CD4-positive, alpha-beta T cell treated with Interferon alpha-2 for 1 hour (primary cell): ENCODE measurements around the gene OBP2A.
"Not testable (repeated sequence)": the region's sequence is repeated elsewhere in the genome, so short reads cannot be mapped to it uniquely, and the experiment has no call there.

ENCODE experiments used
- DNase-seq, 2 donors: peaks; one replicate each; pipeline ENCODE4 v3.0.0-alpha.2; 2020 to 2022

OBP2A gene

DNA sequence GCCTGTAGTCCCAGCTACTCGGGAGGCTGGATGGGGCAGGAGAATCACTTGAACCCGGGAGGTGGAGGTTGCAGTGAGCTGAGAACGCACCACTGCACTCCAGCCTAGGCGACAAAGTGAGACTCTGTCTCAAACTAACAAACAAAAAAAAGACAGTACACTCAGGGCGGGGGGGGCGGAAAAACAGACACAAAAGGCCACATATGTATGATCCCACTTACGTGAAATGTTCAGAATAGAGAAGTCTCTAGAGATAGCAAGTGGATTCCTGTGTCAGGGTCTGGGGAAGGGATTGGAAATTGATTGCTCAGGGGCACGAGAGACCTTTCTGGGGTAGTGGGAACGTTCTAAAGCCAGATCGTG, 33.7 kb upstream of the OBP2A start:
- no peak for DNase-seq

DNA sequence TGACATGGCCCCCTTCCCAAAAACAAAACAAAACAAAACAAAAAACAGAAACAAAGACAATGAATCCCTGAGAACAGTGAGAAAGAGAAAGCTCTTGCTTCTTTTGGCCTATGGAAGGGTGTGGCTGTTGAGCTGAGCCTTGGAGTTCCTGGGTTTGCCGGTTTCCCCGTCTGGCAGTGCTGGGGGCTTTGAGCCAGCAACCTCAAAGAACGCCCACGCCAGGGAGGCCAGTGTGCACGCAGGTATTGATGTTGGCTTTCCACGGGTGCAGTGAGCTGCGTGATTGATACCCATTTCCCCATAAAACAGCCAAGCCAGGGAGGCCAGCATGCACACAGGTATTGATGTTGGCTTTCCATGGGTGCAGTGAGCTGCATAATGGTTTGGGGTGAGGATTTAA, 33.0 kb upstream of the OBP2A start:
- DNase-seq, result no peak

DNA sequence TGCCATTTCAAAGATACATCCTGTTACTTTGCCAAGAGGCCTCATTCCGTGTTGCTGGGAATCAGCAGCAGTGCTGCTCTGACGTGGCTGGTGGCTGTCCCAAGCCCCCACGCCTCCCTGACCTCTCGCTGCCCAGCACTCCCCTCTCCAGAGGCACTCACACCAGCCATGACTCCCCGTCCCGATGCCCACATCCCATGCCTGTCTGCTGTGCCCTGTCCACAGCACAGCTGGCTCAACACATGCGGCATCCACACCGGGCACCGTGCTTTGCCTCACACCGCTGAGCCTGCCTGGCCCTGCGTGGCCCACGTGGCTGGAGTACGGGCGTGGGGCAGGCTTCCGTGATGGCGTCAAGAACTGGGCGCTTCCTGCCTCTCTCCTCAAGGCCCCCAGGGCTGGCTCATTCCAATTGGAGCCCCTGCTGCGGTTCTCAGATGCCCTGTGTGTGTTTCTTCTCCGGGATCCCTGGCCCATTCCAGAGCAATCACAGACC, 32.5 kb upstream of the OBP2A start:
- DNase-seq, result no peak

DNA sequence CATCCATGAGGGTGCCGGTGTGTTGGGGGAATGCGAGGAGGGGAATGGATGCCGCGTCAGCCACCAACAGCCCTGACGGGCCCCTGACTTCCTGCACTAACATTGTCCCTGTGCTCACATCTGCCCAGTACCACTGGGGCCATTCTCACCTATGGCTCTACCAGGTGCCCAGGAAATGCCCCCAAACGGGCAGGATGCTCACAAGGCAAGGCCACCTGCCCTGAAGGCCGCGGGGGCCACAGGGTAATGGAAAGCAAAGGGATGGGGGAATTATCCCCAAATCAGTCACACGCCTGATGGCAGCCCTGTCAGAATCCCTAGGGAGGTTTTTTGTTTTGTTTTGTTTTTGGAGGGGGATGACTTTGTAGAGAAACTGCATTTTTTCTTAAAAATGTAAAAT, 32.0 kb upstream of the OBP2A start:
- DNase-seq, result not testable (repeated sequence)

DNA sequence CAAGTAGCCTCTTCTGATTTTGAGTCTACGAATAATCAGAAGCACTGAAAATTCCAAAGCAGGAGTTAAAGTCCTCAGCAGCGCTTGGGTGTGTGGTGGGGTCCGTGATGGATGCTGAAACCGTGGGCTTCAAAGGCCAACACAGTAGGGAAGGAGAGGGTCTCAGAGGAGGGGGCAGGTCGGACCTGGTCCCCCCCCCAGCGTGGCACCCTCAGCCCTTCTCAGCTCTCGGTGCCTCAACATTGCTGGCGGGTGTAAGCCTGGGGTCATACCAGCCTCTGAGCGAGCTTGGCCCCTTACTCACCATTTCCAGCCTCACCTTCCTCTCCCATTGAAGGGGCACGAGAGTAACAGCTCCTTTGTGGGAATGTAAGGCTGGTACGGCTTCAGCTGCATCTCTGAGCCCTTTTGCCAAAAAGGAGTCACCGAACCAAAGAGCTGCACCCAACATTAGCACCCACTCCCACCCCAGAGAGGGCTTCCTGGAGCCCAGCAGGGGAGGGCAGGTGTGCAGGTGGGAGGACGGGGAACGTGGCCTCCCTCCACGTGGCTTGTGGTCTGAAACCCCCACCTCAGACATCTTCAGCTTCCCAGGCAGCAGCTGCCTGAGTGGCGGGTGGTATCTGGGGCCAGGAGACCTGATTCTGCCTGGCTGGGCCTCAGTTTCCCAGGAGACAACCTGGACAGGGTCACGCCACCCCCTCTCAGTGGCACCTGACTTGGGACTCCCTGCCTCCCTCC, 31.4 kb upstream of the OBP2A start:
- no peak for DNase-seq

DNA sequence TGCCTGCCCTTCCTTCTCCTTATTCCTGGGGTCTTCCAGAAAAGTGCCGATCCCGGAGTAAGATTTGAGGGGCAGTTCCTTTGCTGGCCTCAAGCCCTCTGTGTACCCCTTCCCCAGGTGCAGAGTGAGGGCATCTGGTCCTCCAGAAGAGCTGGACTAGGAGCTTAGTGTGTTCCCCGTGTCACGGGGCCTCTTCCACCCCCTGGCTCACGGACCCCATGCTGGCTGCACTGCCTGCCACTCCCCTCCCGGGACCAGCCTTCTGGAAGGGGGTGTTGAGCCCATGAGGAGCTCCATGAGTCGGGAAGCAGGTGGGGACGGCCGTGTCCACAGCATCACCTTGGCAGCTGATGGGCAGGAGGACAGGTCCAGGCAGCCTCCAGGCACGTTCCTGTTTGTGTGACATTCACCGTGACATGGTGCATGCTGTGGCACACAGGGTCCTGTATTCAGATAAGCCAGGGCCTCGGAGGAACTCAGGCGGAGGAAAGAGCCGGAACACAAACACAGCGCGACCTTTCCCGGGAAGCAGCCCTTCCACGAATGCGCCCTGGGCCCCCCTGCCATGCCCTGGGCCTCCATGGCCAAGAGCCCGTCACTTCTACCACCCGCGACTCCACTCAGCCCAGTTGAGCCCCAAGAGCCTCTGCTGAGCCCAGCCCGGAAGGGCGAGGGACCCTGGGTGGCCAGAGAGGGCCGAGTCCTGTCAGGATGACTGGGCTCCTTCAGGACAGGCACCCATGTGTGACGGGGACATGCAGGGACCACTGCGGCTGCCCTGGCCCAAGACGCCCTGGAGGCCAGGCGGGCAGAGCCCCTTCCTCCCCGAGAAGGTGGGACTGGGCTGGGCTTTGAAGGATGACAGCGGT, 30.6 kb upstream of the OBP2A start:
- no peak for DNase-seq

DNA sequence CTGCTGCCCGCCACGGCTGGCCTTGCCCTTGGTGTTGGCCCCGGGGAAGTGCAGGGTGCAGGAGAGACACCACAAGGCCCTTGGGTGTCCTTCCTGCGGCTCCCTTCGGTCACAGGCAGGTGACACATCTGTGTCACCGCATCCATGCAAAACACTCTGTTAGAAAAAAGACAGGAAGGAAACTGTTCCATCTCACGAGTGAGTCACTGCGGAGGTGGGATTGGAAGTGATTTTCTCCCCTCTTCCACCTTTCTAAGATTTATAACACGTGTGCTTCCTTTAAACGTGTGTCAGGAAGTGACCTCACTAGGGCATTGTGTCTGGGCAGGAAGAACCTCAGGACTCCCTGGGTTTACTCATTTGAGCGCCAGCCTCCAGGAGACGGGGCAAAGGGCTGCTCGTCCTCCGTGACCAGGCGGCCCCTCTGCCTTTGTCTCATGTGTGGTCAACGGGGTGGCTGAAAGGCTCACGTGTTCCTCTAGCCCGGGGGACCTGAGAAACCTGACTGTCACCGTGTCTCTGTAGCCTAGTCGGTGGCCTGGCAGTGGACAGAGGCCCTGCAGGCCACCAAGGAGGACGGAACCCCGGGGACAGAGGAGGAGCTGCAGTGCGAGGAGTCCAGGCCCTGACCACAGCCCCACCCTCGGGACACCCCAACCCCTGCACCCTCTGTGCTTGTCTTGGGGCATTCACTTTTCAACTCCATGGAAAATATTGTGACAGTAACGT, 29.6 kb upstream of the OBP2A start:
- DNase-seq, result no peak

DNA sequence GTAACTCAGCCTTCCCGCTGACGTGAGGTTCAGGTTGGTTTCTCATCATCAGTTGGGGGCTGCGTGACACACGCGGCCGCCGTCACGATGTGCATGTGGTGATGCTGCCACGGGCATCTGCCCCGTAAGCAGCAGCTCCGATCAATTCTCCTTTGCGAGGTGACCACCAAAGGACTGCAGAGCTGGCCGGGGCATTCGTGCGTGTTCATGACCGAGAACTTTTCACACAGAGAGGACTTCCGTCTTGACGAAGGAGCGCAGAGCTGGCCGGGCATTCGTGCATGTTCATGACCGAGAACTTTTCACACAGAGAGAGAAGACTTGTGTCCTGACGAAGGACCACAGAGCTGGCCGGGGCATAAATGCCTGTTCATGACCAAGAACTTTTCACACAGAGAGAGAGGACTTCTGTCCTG, 28.5 kb upstream of the OBP2A start:
- DNase-seq, result no peak

DNA sequence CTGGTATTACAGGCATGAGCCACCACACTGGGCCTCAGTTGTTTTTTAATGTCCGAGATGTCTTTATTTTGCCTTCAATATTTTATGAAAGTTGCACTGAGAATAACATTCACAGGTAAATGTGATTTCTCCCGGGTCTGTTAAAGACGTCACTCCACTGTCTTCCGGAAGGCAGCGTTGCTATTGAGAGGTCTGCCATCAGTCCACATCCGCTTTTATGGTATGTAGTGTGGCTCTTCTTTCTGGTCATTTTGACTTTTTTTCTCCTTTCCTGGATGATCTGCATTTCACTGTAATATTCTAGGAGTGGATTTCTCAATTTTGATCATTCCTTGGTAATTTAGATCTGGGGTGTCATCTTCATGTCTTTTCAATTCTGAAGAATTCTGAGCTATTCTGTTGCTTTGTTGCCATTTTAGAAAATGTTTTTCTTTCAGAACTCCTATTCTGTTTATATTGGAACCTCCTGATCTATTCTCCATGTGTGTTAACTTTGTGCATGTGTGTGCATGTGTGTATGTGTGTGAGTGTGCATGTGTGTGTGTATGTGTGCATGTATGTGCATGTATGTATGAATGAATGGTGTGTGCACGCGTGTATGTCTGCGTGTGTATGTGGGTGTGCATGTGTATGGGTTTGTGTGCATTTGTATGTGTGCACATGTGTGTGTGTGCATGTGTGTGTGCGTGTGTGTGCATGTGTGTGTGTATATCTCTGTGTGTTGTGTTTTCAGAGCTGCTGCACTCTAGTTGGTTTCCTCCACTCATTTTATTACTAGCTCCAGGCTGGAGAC, 26.6 kb upstream of the OBP2A start:
- no peak for DNase-seq

DNA sequence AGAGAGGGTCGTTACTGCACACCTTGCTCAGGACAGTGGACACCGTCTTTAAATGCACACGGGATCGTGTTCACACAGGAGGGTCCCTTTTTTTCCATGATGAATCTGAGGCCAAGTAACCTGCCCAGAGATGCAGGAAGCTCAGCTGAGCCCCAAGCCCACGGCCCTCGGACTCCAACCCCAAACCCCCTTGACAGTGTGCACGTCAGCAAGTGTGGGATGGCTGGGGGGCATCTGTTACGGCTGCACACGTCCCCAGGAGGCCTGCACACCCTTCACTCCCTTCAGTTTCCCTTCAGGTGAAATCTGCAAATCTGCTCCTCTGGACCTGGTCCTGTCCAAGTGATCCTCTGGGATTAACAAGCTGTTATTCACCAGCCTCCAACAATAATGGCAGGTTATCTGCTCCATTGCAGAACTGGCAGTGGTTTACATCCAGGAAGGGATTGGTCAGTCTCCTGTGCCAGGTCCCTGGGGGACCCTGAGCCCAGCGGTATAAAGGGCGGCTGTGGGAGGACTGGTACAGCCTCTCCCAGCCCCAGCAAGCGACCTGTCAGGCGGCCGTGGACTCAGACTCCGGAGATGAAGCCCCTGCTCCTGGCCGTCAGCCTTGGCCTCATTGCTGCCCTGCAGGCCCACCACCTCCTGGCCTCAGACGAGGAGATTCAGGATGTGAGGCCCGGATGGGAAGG, 24.9 kb upstream of the OBP2A start, which contains the start of gene LCN1:
Gene LCN1, plus strand, starts transcription at position 525 of the 692 bp plus-strand sequence. Its CDS starts 58 bp downstream, at position 583.
- DNase-seq, result no peak

DNA sequence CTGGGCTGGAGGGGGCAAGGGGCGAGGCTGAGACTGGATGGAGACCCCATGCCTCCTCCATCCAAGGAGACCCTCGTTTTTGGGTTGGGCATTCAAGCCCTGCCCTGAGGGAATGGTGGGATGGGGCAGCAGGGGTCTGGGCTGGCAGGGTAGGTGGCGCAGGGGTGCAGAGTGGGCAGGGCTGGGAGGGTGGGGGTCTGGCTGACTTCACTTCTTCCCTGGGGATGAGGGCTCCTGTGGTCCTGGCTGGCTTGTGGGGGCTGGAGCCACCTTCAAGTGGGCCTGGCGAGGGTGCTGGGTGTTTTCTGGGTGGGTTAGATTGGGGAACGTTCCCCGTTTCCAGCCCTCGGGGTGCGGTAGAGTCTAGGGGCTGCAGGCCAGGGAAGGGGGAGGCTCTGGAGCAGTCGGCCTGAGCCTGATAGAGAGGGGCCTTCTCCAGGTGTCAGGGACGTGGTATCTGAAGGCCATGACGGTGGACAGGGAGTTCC, 24.3 kb upstream of the OBP2A start:
- no peak for DNase-seq

DNA sequence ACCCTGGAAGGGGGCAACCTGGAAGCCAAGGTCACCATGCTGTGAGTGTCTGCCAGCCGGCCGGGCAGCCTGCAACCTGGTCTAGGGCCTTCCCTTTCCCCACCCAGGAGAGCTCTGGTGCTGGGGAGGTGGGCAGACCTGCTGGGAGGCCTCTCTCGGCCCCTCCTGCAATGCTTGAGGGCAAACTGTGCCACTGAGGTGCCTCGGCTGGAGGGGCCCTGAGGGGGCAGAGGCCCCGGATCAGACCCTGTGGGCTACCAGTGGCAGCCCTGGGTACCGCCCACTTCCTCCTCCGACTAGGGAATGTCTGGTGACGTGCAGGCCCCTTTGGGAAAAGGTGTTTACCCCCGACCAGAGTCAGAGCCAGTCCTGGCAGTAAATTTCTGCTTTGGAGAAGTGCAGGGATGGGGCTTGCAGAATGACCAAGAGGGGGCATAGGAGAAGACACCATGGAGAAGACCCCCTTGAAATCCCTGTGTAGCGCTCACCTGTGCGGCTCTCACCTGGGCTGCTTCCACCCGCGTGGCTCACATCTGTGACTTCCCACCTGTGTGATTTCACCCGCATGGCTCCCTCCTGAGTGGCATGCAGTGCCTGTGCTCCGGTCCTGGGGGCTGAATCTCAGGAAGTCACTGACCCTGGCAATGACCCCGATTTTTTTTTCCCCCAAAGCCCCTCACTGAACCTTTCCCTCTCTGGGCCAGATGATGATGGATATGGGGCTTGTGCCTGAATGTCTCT, 23.6 kb upstream of the OBP2A start:
- DNase-seq, result no peak

DNA sequence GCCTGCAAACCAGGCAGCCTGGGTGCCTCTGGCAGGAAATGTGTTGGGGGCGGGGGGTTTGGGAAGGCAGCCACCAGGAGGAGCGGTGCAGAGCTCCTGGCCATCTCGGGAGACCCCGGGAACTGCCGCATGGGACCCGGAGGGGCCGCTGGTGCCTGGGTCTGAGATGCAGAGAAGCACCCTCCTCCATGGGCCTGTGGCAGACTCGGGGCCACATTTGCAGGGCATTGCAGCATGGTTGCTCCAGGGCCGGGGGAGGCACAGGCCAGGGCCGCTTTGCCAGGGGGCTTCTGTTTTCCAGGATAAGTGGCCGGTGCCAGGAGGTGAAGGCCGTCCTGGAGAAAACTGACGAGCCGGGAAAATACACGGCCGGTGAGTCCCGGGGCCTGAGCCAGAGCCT, 23.0 kb upstream of the OBP2A start:
- DNase-seq, result no peak

DNA sequence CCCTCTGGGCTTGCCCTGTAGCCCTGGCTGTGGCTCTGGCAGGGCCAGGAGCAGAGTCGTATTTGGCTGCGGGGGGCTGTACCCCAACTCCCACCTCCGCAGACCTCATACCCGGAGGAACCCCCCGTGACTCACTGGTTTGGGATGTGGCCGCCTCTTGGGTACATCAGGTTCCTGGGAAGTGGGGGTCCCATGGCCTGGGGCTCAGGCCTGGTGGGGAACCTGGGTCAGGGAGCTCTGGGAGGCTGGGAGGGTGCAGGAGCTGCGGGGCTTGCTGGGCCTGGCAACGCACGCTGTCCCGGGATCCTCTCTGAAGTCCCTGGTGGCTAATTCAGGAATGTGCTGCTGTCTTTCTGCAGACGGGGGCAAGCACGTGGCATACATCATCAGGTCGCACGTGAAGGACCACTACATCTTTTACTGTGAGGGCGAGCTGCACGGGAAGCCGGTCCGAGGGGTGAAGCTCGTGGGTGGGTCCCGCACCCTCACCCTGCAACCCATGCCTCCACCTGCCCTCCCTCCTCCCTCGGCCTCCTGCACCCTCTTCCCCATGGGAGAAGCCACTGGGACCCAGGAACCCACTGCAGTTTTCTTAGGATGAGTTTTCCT, 22.3 kb upstream of the OBP2A start:
- DNase-seq, result no peak

DNA sequence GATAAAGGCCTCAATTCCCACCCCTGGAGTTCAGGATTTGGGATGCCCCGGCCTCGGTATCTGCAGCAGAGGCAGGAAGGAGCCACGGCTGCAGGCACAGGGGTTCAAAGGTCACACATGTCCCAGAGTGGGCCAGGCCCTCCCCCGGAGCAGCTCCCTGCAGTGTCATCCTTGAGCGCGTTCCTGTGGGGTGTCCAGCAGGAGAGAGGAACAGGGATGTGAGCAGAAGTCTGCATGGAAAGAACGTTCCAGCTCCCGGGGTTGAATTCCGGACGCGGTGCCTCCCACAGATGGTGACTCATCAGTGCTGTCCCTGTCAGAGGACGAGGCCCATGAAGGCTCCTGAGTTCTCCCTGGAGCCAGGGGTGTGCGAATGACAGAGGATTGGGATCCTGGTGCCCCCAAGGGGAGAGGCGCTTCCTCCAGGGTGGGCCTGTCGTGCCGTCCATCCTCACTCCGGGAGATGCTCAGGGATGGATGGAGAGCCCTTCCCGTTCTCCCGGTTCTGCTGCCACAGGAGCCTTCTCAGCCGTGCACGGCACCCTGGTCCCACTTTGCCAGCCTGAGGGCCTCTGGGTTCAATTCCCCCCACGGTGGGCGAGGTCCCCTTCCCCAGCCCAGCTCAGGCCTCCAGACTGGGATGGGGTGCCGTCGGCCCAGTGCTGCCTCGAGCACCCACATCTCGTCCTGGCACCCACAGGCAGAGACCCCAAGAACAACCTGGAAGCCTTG, 21.6 kb upstream of the OBP2A start:
- DNase-seq, result no peak

DNA sequence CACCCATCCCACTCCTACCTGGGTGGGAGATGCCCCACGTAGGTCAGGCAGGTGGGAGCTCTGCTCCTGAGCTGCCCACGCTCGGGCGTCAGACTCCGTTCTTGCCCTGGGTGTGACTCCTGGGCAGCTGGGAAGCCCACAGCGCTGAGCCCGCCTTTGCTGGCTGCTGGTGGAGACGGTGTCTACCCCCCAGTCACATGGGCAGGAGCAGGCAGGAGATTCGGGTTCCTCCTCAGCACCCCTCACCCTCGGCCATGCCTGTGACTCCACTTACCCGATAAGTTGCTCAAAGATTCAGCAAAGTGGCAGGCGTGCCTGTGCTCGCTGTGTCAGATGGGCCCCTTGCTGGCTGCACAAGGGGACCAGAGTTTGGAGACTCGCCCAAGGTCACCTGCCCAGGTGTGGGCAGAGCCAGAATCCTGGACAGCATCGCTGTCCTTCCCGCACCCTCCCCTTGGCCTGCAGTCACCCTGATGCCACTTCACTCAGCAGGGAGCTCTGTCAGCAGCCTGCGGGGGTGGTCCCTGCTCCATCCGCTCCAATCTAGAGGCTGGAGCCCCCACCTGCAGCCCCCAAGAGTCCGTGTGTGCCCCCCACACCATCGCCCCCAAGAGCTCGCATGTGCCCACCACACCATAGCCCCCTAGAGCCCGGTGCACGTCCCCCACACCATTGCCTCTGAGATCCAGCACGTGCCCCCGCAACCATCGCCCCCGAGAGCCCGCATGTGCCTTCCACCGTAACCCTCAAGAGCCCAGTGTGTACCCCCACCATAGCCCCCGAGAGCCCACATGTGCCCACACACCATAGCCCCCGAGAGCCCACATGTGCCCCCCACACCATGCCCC, 20.5 kb upstream of the OBP2A start:
- no peak for DNase-seq

DNA sequence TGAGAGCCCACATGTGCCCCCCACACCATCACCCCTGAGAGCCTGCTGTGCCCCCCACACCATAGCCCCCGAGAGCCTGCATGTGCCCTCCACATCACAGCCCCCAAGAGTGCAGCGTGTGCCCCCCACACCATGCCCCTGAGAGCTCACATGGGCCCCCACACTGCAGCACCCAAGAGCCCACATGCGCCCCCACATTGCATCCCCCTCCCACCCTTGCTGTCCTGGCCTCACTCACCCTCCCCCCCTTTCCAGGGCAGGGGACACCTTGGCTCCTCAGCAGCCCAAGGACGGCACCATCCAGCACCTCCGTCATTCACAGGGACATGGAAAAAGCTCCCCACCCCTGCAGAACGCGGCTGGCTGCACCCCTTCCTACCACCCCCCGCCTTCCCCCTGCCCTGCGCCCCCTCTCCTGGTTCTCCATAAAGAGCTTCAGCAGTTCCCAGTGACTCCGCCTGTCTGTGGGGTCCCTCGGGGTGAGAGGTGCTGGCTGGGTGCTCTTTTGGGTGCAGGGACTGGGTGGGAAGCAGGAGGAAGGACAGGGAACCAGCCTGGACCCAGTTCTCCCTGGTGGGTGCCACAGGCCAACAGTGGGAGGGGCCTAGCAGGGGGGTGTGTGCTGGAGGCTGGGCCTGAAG, 19.7 kb upstream of the OBP2A start:
- DNase-seq, result no peak
